ENCODE results near the gene MTHFSD. TPM values are rescaled to one million over a fixed set of nuclear protein-coding genes. Genes with fewer than 3 reads are reported as not detected.

The MTHFSD gene
- total RNA-seq, 1 donor from 2014 or later = 27.7 TPM

DNA sequence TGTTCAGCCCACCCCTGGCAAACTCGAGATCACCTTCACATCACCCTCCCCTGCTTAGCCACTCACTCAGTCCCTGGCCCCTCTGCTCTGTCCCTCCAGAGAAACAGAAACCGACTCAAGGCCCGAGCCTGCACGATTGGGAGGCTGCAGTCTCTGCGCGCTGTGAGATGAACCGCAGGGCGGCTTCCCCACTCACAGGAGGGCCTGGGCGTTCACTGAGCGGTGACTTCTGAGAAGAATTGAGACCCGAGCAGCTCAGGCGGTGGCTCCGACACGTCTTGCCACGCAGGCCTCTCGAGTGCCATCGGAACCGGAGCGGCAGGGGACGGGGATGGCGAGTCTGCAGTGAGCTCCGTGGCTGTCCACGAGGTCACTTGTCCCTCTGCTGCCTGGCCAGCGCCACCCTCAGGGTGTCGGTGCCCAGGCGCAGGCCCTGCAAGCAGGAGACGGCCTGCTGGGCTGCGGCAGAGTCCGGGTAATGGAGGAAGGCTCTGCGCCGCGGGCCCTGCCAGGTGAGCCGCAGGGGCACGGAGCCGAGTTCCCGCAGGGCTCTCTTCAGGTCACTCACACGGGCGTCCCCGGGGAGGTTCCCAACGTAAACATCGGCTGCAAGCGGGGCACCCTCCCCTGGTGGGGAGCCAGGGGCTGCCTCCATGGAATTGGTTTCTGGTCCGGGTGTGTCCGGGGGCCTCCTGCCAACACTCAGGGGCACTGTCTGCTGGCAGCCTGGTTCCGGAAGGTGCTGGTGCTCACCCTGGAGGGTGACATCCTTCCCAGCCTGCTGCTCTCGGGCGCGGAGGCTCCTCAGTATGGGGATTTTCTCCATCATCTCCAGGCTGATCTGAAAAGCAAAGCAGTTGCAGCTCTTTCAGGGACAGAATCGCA, 23.2 kb downstream of the MTHFSD start:
- TF ChIP-seq, protein P1, sequence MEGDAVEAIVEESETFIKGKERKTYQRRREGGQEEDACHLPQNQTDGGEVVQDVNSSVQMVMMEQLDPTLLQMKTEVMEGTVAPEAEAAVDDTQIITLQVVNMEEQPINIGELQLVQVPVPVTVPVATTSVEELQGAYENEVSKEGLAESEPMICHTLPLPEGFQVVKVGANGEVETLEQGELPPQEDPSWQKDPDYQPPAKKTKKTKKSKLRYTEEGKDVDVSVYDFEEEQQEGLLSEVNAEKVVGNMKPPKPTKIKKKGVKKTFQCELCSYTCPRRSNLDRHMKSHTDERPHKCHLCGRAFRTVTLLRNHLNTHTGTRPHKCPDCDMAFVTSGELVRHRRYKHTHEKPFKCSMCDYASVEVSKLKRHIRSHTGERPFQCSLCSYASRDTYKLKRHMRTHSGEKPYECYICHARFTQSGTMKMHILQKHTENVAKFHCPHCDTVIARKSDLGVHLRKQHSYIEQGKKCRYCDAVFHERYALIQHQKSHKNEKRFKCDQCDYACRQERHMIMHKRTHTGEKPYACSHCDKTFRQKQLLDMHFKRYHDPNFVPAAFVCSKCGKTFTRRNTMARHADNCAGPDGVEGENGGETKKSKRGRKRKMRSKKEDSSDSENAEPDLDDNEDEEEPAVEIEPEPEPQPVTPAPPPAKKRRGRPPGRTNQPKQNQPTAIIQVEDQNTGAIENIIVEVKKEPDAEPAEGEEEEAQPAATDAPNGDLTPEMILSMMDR (IDR thresholded peaks at IDR 0.05; ENCODE audit: partially characterized antibody, unreplicated experiment) = no peak
- Mint-ChIP-seq H3K9me3 (ENCODE audit: unreplicated experiment) (peaks cover 6% of the 10 kb centered on the region), H3K27me3 (ENCODE audit: unreplicated experiment) (no peaks in the 10 kb centered on the region), H3K4me1 (ENCODE audit: low read depth, unreplicated experiment) (no peaks in the 10 kb centered on the region), H3K36me3 (ENCODE audit: unreplicated experiment) (peaks cover 4% of the 10 kb centered on the region), H3K4me3 (ENCODE audit: unreplicated experiment) (no peak overlapping the region), H3K27ac (ENCODE audit: unreplicated experiment) (no peak overlapping the region)
- DNase-seq = no peak

DNA sequence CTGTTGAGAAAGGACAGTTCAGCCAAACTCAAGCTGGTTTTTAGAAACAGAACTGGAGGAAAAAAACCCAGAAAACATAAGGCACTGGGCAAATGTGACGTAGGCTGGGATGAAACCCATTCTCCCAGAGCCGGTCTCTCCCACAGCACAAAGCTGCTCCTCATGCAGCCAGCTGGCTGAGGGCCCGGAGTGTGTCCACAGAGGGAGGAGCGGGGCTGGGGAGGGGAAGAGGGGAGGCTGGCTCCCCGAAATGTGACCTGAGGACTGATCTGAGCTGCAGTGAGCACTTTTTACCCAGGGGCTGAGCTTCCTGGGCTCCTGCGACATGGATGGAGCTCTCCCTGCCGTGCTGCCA, 23.9 kb downstream of the MTHFSD start:
- H3K4me3 Mint-ChIP-seq (ENCODE audit: unreplicated experiment) = no peak overlapping the region
- no peak for DNase-seq
- H3K9me3 Mint-ChIP-seq (ENCODE audit: unreplicated experiment) = peaks cover 6% of the 10 kb centered on the region
- no peak overlapping the region for H3K27ac Mint-ChIP-seq (ENCODE audit: unreplicated experiment)
- H3K27me3 Mint-ChIP-seq (ENCODE audit: unreplicated experiment) = no peaks in the 10 kb centered on the region
- H3K4me1 Mint-ChIP-seq (ENCODE audit: low read depth, unreplicated experiment) = no peaks in the 10 kb centered on the region
- TF ChIP-seq, protein P1 (IDR thresholded peaks at IDR 0.05; ENCODE audit: partially characterized antibody, unreplicated experiment) = no peak
- peaks cover 4% of the 10 kb centered on the region for H3K36me3 Mint-ChIP-seq (ENCODE audit: unreplicated experiment)

GRCh38 chr16:86530251-86531190, 24.5 kb downstream of the MTHFSD start:
- Mint-ChIP-seq H3K9me3 (ENCODE audit: unreplicated experiment) (peaks cover 6% of the 10 kb centered on the region), H3K27me3 (ENCODE audit: unreplicated experiment) (peaks cover 2% of the 10 kb centered on the region), H3K4me1 (ENCODE audit: low read depth, unreplicated experiment) (no peaks in the 10 kb centered on the region), H3K27ac (ENCODE audit: unreplicated experiment) (no peak overlapping the region), H3K36me3 (ENCODE audit: unreplicated experiment) (peaks cover 4% of the 10 kb centered on the region), H3K4me3 (ENCODE audit: unreplicated experiment) (no peak overlapping the region)
- TF ChIP-seq, protein P1 (IDR thresholded peaks at IDR 0.05; ENCODE audit: partially characterized antibody, unreplicated experiment) = no peak
- DNase-seq = no peak

- Mint-ChIP-seq H3K4me1 (ENCODE audit: low read depth, unreplicated experiment) (no peaks in the 10 kb centered on the region), H3K27me3 (ENCODE audit: unreplicated experiment) (peaks cover 2% of the 10 kb centered on the region), H3K9me3 (ENCODE audit: unreplicated experiment) (peaks cover 6% of the 10 kb centered on the region), H3K36me3 (ENCODE audit: unreplicated experiment) (peaks cover 4% of the 10 kb centered on the region), H3K27ac (ENCODE audit: unreplicated experiment) (no peak overlapping the region), H3K4me3 (ENCODE audit: unreplicated experiment) (no peak overlapping the region)
- no peak for DNase-seq
- TF ChIP-seq, protein P1 (IDR thresholded peaks at IDR 0.05; ENCODE audit: partially characterized antibody, unreplicated experiment) = no peak
These were observed 25.9 kb downstream of the MTHFSD start for GRCh38 chr16:86529160-86529559.
